KOPT-K1 (cell line): Measurements from ENCODE around the gene TOR3A.
"Not testable (repeated sequence)": the region's sequence is repeated elsewhere in the genome, so short reads cannot be mapped to it uniquely, and the experiment has no call there.

Experiments
- H3K27ac ChIP-seq: fragments of 200-600 bp; sonication (generic); 2 replicates; pipeline ENCODE4 v1.5.1; 2016; ENCODE audit warnings: antibody characterized with exemption, mild to moderate bottlenecking, low read depth, low read length; ENCODE audit not compliant: poor library complexity, severe bottlenecking
- H3K36me3 ChIP-seq: fragments of 200-600 bp; sonication (generic); 2 replicates; pipeline ENCODE4 v1.5.1; 2017; ENCODE audit warnings: antibody characterized with exemption, mild to moderate bottlenecking, low read length, moderate library complexity; ENCODE audit not compliant: insufficient read depth
- H3K9me3 ChIP-seq: fragments of 200-600 bp; sonication (generic); 2 replicates; pipeline ENCODE4 v1.5.1; 2017; ENCODE audit warnings: antibody characterized with exemption, low read length, mild to moderate bottlenecking; ENCODE audit not compliant: insufficient read depth, poor library complexity, severe bottlenecking

The TOR3A gene

GRCh38 chr1:179081687-179082332 lies at the start of gene TOR3A:
Gene TOR3A (plus strand): TSS chr1:179082070. CDS start chr1:179082129, 59 bp downstream.
- Histone ChIP-seq H3K9me3 (no peaks in the 10 kb centered on the region), H3K36me3 (peaks cover 27% of the 10 kb centered on the region), H3K27ac (peak within 1 kb of the TSS; percentile 71)

- Histone ChIP-seq H3K27ac (peak overlapping the region; percentile 31), H3K36me3 (no peaks in the 10 kb centered on the region), H3K9me3 (no peaks in the 10 kb centered on the region)
Measured at GRCh38 chr1:179034720-179035119, 47.1 kb upstream of the TOR3A start.

GRCh38 chr1:179036844-179037465 lies 44.9 kb upstream of the TOR3A start:
- no peak overlapping the region for H3K27ac ChIP-seq
- H3K36me3 ChIP-seq: no peaks in the 10 kb centered on the region
- peaks cover 6% of the 10 kb centered on the region for H3K9me3 ChIP-seq

GRCh38 chr1:179038528-179039281 lies 43.2 kb upstream of the TOR3A start:
- peaks cover 13% of the 10 kb centered on the region for H3K9me3 ChIP-seq
- no peak overlapping the region for H3K27ac ChIP-seq
- H3K36me3 ChIP-seq: no peaks in the 10 kb centered on the region

- H3K9me3 ChIP-seq: peaks cover 13% of the 10 kb centered on the region
- not testable (repeated sequence) for H3K36me3 ChIP-seq, H3K27ac ChIP-seq
Measured at GRCh38 chr1:179039502-179040174, 42.2 kb upstream of the TOR3A start.

- H3K27ac ChIP-seq, H3K36me3 ChIP-seq: not testable (repeated sequence)
- peaks cover 13% of the 10 kb centered on the region for H3K9me3 ChIP-seq
Measured at GRCh38 chr1:179040175-179040551, 41.7 kb upstream of the TOR3A start.

- Histone ChIP-seq H3K27ac (no peak overlapping the region), H3K9me3 (peaks cover 13% of the 10 kb centered on the region), H3K36me3 (no peaks in the 10 kb centered on the region)
Measured at GRCh38 chr1:179042087-179042486, 39.8 kb upstream of the TOR3A start.

GRCh38 chr1:179042700-179043099 lies 39.2 kb upstream of the TOR3A start:
- Histone ChIP-seq H3K9me3 (peaks cover 13% of the 10 kb centered on the region), H3K27ac (no peak overlapping the region), H3K36me3 (no peaks in the 10 kb centered on the region)

GRCh38 chr1:179043266-179043665 lies 38.6 kb upstream of the TOR3A start:
- peaks cover 13% of the 10 kb centered on the region for H3K9me3 ChIP-seq
- H3K27ac ChIP-seq: no peak overlapping the region
- no peaks in the 10 kb centered on the region for H3K36me3 ChIP-seq

GRCh38 chr1:179043907-179044306 lies 38.0 kb upstream of the TOR3A start:
- no peak overlapping the region for H3K27ac ChIP-seq
- H3K9me3 ChIP-seq: peaks cover 13% of the 10 kb centered on the region
- no peaks in the 10 kb centered on the region for H3K36me3 ChIP-seq

GRCh38 chr1:179046808-179047635 lies 34.8 kb upstream of the TOR3A start:
- Histone ChIP-seq H3K36me3 (no peaks in the 10 kb centered on the region), H3K27ac (no peak overlapping the region), H3K9me3 (peaks cover 6% of the 10 kb centered on the region)

- H3K27ac ChIP-seq: no peak overlapping the region
- H3K36me3 ChIP-seq: no peaks in the 10 kb centered on the region
- peaks cover under 1% of the 10 kb centered on the region for H3K9me3 ChIP-seq
Measured at GRCh38 chr1:179047636-179047997, 34.3 kb upstream of the TOR3A start.

GRCh38 chr1:179048339-179049124 lies 33.3 kb upstream of the TOR3A start:
- Histone ChIP-seq H3K9me3 (no peaks in the 10 kb centered on the region), H3K27ac (no peak overlapping the region), H3K36me3 (no peaks in the 10 kb centered on the region)

GRCh38 chr1:179052776-179053175 lies 29.1 kb upstream of the TOR3A start:
- Histone ChIP-seq H3K9me3 (peaks cover 9% of the 10 kb centered on the region), H3K36me3 (peaks cover 24% of the 10 kb centered on the region)

More at GRCh38 chr1:179052776-179053175, 29.1 kb upstream of the TOR3A start:
- no peak overlapping the region for H3K27ac ChIP-seq
